T1000 (cell line): ENCODE data around the gene DNAL1.
"Not testable (repeated sequence)": the region's sequence is repeated elsewhere in the genome, so short reads cannot be mapped to it uniquely, and the experiment has no call there.

Source experiments
- DNase-seq: peaks from one replicate; lab custom pipeline; 2025; ENCODE audit warnings: mixed read lengths; lab: John Stamatoyannopoulos, UW

The DNAL1 gene

GRCh38 chr14:73640796-73641365 lies 3.9 kb upstream of the DNAL1 start:
- no peak for DNase-seq

GRCh38 chr14:73645248-73645610 lies 443 bp downstream of the DNAL1 start:
- DNase-seq, result no peak

- DNase-seq, result no peak
These were observed 6.2 kb downstream of the DNAL1 start for GRCh38 chr14:73651005-73651404.

- no peak for DNase-seq
These were observed 11.1 kb downstream of the DNAL1 start for GRCh38 chr14:73655851-73656250.

GRCh38 chr14:73659202-73659601 lies 14.4 kb downstream of the DNAL1 start:
- not testable (repeated sequence) for DNase-seq

GRCh38 chr14:73660511-73660910 lies 15.7 kb downstream of the DNAL1 start:
- DNase-seq, result no peak

- DNase-seq, result no peak
These were observed 17.1 kb downstream of the DNAL1 start for GRCh38 chr14:73661872-73662271.

- peak; percentile 52 for DNase-seq
These were observed 17.7 kb downstream of the DNAL1 start for GRCh38 chr14:73662487-73662943.

GRCh38 chr14:73663548-73664212 lies 18.9 kb downstream of the DNAL1 start:
- DNase-seq, result no peak

GRCh38 chr14:73665130-73665529 lies 20.3 kb downstream of the DNAL1 start:
- no peak for DNase-seq

- no peak for DNase-seq
These were observed 21.8 kb downstream of the DNAL1 start for GRCh38 chr14:73666583-73666982.

- no peak for DNase-seq
These were observed 23.1 kb downstream of the DNAL1 start for GRCh38 chr14:73667854-73668253.

- no peak for DNase-seq
These were observed 30.2 kb downstream of the DNAL1 start for GRCh38 chr14:73674986-73675385.

GRCh38 chr14:73678698-73679097 lies 33.9 kb downstream of the DNAL1 start:
- DNase-seq, result no peak

- DNase-seq, result no peak
These were observed 36.0 kb downstream of the DNAL1 start for GRCh38 chr14:73680821-73681220.

GRCh38 chr14:73684627-73685026 lies 39.8 kb downstream of the DNAL1 start:
- DNase-seq, result no peak

- no peak for DNase-seq
These were observed 40.5 kb downstream of the DNAL1 start for GRCh38 chr14:73685328-73685727.

- no peak for DNase-seq
These were observed 42.1 kb downstream of the DNAL1 start for GRCh38 chr14:73686901-73687300.

- DNase-seq, result no peak
These were observed 49.3 kb downstream of the DNAL1 start for GRCh38 chr14:73694083-73694482.

GRCh38 chr14:73695082-73695481 lies 50.3 kb downstream of the DNAL1 start:
- DNase-seq, result no peak

- no peak for DNase-seq
These were observed 51.2 kb downstream of the DNAL1 start for GRCh38 chr14:73695997-73696396.

- no peak for DNase-seq
These were observed 51.9 kb downstream of the DNAL1 start for GRCh38 chr14:73696466-73697400.

- DNase-seq, result no peak
These were observed 55.5 kb downstream of the DNAL1 start for GRCh38 chr14:73700325-73700724.
